Mucosa of descending colon (tissue), 3 donors: ENCODE results near the gene NIPA2. TPM values are rescaled to one million over a fixed set of nuclear protein-coding genes. Genes with fewer than 3 reads are reported as not detected.

Source experiments
- ATAC-seq: fragments of 200-7000 bp; cut with Tn5 transposase; one replicate; pipeline ENCODE4 v1.9.1; 2020; ENCODE audit warnings: mild to moderate bottlenecking, moderate library complexity
- DNase-seq, 3 donors: peaks; one replicate each; pipeline ENCODE4 v3.0.0-alpha.2; 2020
- H3K36me3 ChIP-seq: fragments of 200-600 bp; one replicate; pipeline ENCODE4 v1.8.0; 2021; ENCODE audit warnings: low read depth, mild to moderate bottlenecking
- H3K4me1 ChIP-seq: fragments of 200-600 bp; one replicate; pipeline ENCODE4 v1.8.0; 2021; ENCODE audit warnings: low read depth, mild to moderate bottlenecking
- H3K4me3 ChIP-seq: fragments of 200-600 bp; one replicate; pipeline ENCODE4 v1.8.0; 2021; ENCODE audit warnings: mild to moderate bottlenecking
- H3K9me3 ChIP-seq: fragments of 200-600 bp; one replicate; pipeline ENCODE4 v1.8.0; 2021; ENCODE audit warnings: mild to moderate bottlenecking
- CTCF ChIP-seq: fragments of 200-600 bp; IDR thresholded peaks from one replicate; pipeline ENCODE4 v1.8.0; 2022; ENCODE audit warnings: antibody characterized with exemption, mild to moderate bottlenecking
- intact Hi-C, 2 donors: fragments of 100-400 bp; cut with DNase I in 1 of 2; cut with micrococcal nuclease in 1 of 2; formaldehyde crosslinking; loops; one replicate each; pipeline versions ENCODE4 v1.11.0 to v1.11.1; 2022; cut with DNase I, micrococcal nuclease
- total RNA-seq, 3 donors: library from RNA; stranded (reverse); fragmentation: NEBNext Ultra II Directional in 2 of 3; extraction: Animal tissue kit (Norgen Biotek cat#: 25700) in 2 of 3; gene quantifications; one replicate each; pipeline versions ENCODE4 v1.2.1 to v1.2.4, GENCODE V29; 2021 to 2023
- donor health status: DM: no; HTN: no; CAD: no; lungs with moderate emphysema.
- donor health status: DM: no; HTN: no; CAD: no.
- donor health status: DM: no; HTN: yes; CAD: no.

Gene NIPA2
- total RNA-seq, 3 donors from 2014 or later = 50.7 to 77.7 (median 71.7) TPM

DNA sequence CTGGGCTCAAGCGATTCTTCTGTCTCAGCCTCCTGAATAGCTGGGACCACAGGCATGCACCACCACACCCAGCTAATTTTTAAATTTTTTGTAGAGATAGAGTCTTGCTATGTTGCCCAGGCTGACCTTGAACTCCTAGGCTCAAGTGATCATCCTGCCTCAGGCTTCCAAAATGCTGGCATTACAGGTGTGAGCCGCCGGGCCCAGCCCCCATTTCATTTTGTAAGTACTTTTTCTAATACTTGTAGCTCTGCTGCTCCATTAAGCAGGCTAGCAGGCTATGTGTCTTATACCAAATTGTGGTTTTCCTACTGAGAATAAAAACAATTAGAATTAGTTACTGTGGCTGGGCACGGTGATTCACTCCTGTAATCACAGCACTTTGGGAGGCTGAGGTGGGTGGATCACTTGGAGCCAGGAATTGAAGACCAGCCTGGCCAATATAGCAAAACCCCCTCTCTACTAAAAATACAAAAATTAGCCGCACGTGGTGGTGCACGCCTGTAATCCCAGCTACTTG is 29.6 kb upstream of the NIPA2 start:
- DNase-seq (no peak), ATAC-seq (no peak)
- TF ChIP-seq CTCF = no peak
- H3K9me3 ChIP-seq = no peaks in the 10 kb centered on the region
- H3K4me1 ChIP-seq = peaks cover 5% of the 10 kb centered on the region
- H3K36me3 ChIP-seq = no peaks in the 10 kb centered on the region
- intact Hi-C loops = no loop called here
- no peak overlapping the region for H3K4me3 ChIP-seq

- intact Hi-C loops = no loop called here
- Histone ChIP-seq H3K9me3 (no peaks in the 10 kb centered on the region), H3K36me3 (no peaks in the 10 kb centered on the region), H3K4me3 (no peak overlapping the region), H3K4me1 (peaks cover 5% of the 10 kb centered on the region)
- no peak for TF ChIP-seq CTCF
- DNase-seq (no peak), ATAC-seq (no peak)
Observed at GRCh38 chr15:22810033-22810852, 28.2 kb upstream of the NIPA2 start.

DNA sequence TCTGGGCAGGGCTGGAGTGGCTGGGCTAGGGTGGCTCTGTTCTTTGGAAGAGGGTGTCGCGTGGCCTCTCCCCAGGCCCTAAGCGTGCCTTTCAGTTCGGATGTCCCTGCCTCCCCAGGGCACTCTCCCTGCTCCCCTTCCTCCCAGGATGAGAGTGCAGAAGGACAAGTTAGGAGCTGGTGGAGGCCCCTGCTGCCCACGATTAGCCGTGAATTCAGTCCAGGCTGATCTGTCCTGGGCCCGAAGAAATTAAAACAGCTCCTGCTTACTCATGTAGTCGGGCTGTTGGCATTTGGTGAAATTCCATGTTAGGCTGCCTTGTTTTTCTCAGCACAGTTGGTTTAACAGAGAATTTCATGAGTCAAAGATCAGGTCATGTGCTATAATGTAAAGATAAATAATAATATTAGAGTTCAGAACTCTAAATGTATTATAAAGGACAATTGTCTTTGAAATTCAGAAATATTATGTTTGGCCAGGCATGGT is 27.6 kb upstream of the NIPA2 start:
- no peak for ATAC-seq
- Histone ChIP-seq H3K9me3 (no peaks in the 10 kb centered on the region), H3K4me1 (peaks cover 5% of the 10 kb centered on the region), H3K36me3 (no peaks in the 10 kb centered on the region), H3K4me3 (no peak overlapping the region)
- no peak for TF ChIP-seq CTCF
- intact Hi-C loops = no loop called here
- DNase-seq = no peak

- Histone ChIP-seq H3K4me1 (peaks cover 5% of the 10 kb centered on the region), H3K4me3 (no peak overlapping the region), H3K36me3 (no peaks in the 10 kb centered on the region), H3K9me3 (no peaks in the 10 kb centered on the region)
- DNase-seq (peak in 2 of 3 donors; percentile 64), ATAC-seq (peak; percentile 91)
- no peak for TF ChIP-seq CTCF
- intact Hi-C loops = no loop called here
Observed at GRCh38 chr15:22811640-22812039, 26.8 kb upstream of the NIPA2 start.

GRCh38 chr15:22813844-22814243 is 24.6 kb upstream of the NIPA2 start:
- ATAC-seq (no peak), DNase-seq (no peak)
- no peaks in the 10 kb centered on the region for H3K36me3 ChIP-seq
- no peaks in the 10 kb centered on the region for H3K9me3 ChIP-seq
- no peak for TF ChIP-seq CTCF
- intact Hi-C loops = no loop called here
- no peaks in the 10 kb centered on the region for H3K4me1 ChIP-seq
- no peak overlapping the region for H3K4me3 ChIP-seq
